ENCODE measurements around the gene YY1AP1. TPM values are rescaled to one million over a fixed set of nuclear protein-coding genes. Genes with fewer than 3 reads are reported as not detected.

YY1AP1 gene
- 42.3 to 48.3 TPM (median 46.4 TPM) in 5 replicates for total RNA-seq (2022; extraction: Qiagen RNA extraction; ENCODE audit: low read depth)

DNA sequence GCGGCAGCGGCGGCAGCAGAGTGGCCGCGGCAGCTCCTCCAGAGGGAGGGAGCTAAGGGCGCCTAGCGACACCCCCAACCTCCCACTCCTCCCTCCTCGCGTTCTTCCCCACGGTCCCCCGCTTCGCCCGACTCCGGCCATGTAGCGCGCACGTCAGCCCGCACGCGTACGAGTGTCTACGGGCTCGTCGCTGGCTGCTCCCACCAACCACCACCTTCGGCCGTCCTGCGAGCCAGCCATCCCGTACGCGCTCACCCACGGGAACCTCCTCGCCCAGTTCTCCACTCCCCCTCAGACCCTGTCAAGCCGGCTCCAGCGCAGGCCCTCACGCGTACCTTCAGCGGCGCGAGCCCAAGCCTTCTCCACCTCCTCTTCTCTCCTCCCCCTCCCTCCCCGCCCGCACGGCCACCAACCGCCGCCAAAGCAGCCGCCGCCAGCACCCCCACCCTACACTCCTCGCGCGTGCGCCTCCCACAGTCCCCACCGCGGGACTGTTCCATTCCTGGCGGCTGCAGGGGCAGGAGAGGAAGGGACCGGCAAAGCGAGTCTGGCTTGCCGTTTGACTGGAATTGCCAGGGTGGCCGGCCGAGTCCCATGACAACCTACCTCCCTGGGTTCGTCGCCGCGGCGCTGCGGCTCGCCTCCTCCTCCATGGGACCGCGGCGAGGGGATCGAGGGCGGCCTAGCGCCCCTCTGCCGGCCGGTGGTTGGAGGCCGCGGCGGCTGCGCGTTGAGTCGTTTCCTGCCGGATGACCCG is at the start of gene YY1AP1:
Gene YY1AP1, minus strand, starts transcription at position 451 of the 757 bp plus-strand sequence. CDS start 8,338 bp downstream, outside the sequence.

DNA sequence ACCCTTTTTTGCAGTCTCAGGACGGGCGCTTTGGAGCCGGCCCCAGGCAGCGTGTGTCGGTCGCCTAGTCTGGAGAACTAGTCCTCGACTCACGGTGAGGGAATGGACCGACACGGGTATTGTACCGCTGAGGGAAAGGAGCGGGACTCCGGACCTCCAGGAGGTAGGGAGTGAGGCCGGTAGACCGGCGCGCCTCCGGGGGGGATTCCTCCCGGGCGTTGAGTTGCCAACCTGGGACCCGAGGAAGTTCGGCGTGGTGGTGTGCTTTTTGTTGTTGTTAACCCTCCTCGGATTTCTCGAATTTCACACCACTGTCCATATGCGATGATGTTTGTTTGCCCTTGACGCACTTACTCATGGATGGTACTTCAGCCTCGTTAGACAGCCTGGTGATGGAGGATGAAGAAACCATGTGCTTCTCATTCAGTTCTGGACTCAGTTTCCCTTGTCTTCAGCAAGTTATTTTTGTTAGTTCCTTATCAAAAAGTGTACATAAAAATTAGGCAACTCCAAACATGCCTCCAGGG is 570 bp upstream of the YY1AP1 start, which contains the start of gene DAP3:
Gene DAP3, plus strand, starts transcription at position 11 of the 527 bp plus-strand sequence. CDS start 20,689 bp downstream, outside the sequence.

DNA sequence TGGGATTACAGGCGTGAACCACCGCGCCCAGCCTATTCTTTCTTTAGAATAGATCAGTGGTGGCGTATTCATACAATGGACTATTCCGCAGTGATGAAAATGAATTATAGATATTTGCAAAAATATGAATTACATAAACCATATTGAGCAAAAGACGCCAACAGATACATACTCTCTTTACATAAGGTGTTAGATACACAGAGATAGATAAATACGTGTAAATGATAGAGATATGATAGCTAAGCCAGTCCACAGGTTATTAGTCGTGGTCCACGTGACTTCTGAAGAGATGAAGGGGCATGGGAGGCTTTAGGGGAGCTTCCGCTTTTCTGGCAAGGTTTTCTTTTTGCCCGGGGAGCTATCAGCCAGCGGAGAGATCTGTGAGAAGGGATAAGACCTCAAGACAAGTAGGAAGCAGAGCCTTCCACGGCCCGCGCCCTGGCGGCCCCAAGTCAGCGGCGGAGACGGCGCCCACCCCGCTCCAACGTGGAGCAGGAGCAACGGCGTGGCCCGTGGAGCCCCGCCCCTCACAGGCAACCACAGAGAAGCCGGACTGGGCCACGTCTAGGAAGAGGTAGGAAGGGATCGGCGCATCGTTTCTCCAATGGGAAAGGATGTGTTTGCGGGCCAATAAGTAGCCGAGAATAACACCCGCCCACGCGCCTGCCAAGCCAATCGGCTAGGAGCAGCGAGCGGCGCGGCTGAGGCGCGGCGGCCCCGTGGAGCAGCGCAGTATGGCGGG is 78.9 kb downstream of the YY1AP1 start, which contains the start of gene MSTO1:
Gene MSTO1, plus strand, starts transcription at position 704 of the 742 bp plus-strand sequence. Its CDS starts 31 bp downstream, at position 735.

Other genes starting within 250 kb of the YY1AP1 start
- 8.9 to 12.8 TPM (median 11.1 TPM) in 5 replicates for gene ASH1L, start 126.0 kb downstream of the YY1AP1 start, total RNA-seq (2022; extraction: Qiagen RNA extraction; ENCODE audit: low read depth)
- 35.6 to 48.0 TPM (median 43.2 TPM) in 5 replicates for gene MSTO1, start 78.6 kb downstream of the YY1AP1 start, total RNA-seq (2022; extraction: Qiagen RNA extraction; ENCODE audit: low read depth)
- 111 to 150 TPM (median 113 TPM) in 5 replicates for gene DAP3, start 317 bp upstream of the YY1AP1 start, total RNA-seq (2022; extraction: Qiagen RNA extraction; ENCODE audit: low read depth)
- gene GON4L, start 168.4 kb upstream of the YY1AP1 start, total RNA-seq (2022; extraction: Qiagen RNA extraction; ENCODE audit: low read depth) = 14.6 to 16.5 TPM (median 15.5 TPM) in 5 replicates
- gene SYT11, start 170.8 kb upstream of the YY1AP1 start, total RNA-seq (2022; extraction: Qiagen RNA extraction; ENCODE audit: low read depth) = 0.93 to 1.3 TPM (median 1.2 TPM) in 5 replicates
- gene RIT1, start 222.6 kb upstream of the YY1AP1 start, total RNA-seq (2022; extraction: Qiagen RNA extraction; ENCODE audit: low read depth) = 17.8 to 24.8 TPM (median 21.8 TPM) in 5 replicates
- gene KHDC4, start 245.6 kb upstream of the YY1AP1 start, total RNA-seq (2022; extraction: Qiagen RNA extraction; ENCODE audit: low read depth) = 16.3 to 26.8 TPM (median 24.5 TPM) in 5 replicates

Measured in A549 treated with ZK216348 at 1 μM for 4 hours (cell line).